GM12864 (cell line): ENCODE measurements around the gene KLHL33.

Experiments
- DNase-seq: peaks from one replicate; pipeline ENCODE4 v3.0.0-alpha.2; 2011; ENCODE audit warnings: low read depth
- H3K4me3 ChIP-seq: 2 replicates; pipeline ENCODE4 v1.5.1; 2011; ENCODE audit warnings: mild to moderate bottlenecking, low read depth, low read length, control low read depth
- CTCF ChIP-seq: IDR thresholded peaks from 2 replicates; pipeline ENCODE4 v1.5.1; 2011; ENCODE audit warnings: low read depth, mild to moderate bottlenecking, moderate library complexity, low read length, control low read depth, inconsistent platforms; ENCODE audit errors: missing control alignments

Gene KLHL33

GRCh38 chr14:20383636-20384035, 52.3 kb downstream of the KLHL33 start:
- DNase-seq, result no peak
- H3K4me3 ChIP-seq, result no peak overlapping the region

GRCh38 chr14:20383032-20383431, 52.9 kb downstream of the KLHL33 start:
- TF ChIP-seq CTCF, result no peak
- DNase-seq, result no peak
- H3K4me3 ChIP-seq, result no peak overlapping the region

More at GRCh38 chr14:20383636-20384035, 52.3 kb downstream of the KLHL33 start:
- no peak for TF ChIP-seq CTCF

DNA sequence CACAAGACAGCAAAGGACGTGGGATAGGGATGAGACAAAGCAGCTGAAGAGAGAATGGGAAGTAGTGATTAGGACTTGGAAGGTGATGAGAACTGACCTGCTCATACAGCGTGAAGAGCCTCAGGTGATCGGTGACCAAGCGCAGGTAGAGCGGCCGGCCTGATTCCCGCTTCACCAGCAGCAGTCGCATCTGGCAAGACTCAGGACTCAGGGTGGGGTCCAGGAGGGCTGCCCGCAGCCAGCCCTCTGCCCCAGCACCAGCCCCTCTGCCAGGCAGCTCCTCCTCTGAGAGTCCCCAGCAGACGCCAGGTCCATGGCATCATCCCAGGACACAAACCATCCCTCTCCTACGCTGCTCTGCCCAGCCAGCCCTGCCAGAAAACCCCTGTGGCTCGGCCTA, 53.4 kb downstream of the KLHL33 start:
- H3K4me3 ChIP-seq, result no peak overlapping the region
- no peak for DNase-seq
- no peak for TF ChIP-seq CTCF

GRCh38 chr14:20381341-20381740, 54.6 kb downstream of the KLHL33 start:
- no peak for TF ChIP-seq CTCF
- no peak for DNase-seq
- H3K4me3 ChIP-seq, result no peak overlapping the region

GRCh38 chr14:20380681-20381080, 55.3 kb downstream of the KLHL33 start:
- no peak overlapping the region for H3K4me3 ChIP-seq
- no peak for TF ChIP-seq CTCF
- DNase-seq, result no peak

DNA sequence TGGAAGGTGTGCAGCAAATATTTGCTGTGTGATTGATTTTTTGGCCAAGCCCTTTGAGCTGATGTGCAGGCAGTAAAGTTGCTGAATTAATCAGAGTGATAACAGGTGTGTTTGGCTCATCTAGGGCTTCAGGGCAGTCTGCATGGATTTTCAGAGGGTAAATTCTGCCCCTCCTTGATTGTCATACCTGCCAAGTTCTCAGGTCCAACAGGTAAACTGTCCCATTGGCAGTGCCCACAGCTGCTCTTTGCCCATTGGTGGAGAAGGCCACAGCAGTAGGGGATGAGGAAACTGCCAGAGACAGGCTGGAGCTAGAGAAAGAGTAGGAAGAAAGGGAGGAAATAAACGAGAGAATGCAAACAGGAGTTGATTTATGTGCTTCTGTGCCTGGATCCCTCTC, 56.2 kb downstream of the KLHL33 start:
- no peak overlapping the region for H3K4me3 ChIP-seq
- no peak for TF ChIP-seq CTCF
- no peak for DNase-seq

DNA sequence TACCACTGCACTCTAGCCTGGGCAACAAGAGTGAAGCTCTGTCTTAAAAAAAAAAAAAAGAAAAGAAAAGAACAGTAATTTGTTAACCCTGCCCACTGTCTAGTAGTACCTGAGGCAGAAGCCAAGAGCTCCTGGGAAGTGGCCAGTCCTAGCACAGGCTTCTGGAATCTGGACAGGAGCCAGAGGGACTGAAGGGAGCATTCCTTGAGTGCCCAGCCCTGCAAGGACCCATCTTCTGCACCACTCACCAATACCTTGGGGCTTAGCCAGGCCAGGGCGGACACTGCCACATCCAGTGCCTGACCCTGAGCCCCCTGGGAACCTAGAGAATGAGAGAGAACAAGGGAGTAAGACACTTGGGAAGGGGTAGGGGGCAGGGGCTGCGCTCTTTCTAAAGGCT, 58.8 kb downstream of the KLHL33 start:
- no peak for TF ChIP-seq CTCF
- no peak overlapping the region for H3K4me3 ChIP-seq
- no peak for DNase-seq
